ENCODE measurements around the gene TPCN2. TPM values are rescaled to one million over a fixed set of nuclear protein-coding genes. Genes with fewer than 3 reads are reported as not detected.
A peak's percentile ranks its signal among the peaks of the same experiment; 100 is the strongest.
"Not testable (repeated sequence)": the region's sequence is repeated elsewhere in the genome, so short reads cannot be mapped to it uniquely, and the experiment has no call there.

TPCN2 gene
- polyA plus RNA-seq, 2 donors, result 6.5 to 12.1 TPM

GRCh38 chr11:69134182-69134581 is 85.5 kb downstream of the TPCN2 start:
- not testable (repeated sequence) for H3K36me3 ChIP-seq (ENCODE audit: control insufficient read depth in 2 of 2, insufficient read depth in 2 of 2, low read length in 1 of 2); H3K27me3 ChIP-seq (ENCODE audit: control insufficient read depth in 1 of 2, insufficient read depth in 2 of 2, low read length in 2 of 2); H3K4me3 ChIP-seq (ENCODE audit: low read depth in 1 of 2, low read length in 2 of 2); H3K27ac ChIP-seq (ENCODE audit: low read depth in 2 of 2, low read length in 1 of 2); H3K9me3 ChIP-seq (ENCODE audit: control insufficient read depth in 2 of 2, insufficient read depth in 1 of 2, low read depth in 1 of 2, low read length in 1 of 2)
- H3K4me1 ChIP-seq (ENCODE audit: control insufficient read depth in 2 of 2, insufficient read depth in 2 of 2, low read length in 1 of 2), result peaks cover 4 to 19% of the 10 kb centered on the region in 2 donors
- WGBS, 2 donors, result 92 to 93% methylated on average over 1 to 2 of the region's 2 CpGs

DNA sequence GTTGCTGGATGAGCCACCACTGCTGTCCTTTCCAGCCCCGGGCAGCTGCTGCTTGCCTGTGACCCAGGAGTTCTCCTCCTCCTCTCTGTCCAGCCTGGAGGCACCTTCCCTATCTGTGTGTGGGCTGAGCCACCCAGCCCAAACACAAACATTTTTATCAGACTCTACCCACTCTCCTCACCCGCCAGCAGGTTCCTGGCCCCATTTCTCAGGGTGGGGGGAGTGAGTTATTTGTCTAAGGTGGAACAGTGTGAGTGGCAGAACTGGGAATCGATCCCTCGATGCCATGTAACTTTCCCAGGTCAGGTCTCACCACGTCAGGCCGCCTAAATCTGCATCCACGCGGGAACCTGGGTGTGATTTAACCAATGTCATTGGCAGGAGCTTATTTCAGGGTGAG is 86.2 kb downstream of the TPCN2 start:
- no peak overlapping the region for H3K4me3 ChIP-seq (ENCODE audit: low read depth in 1 of 2, low read length in 2 of 2)
- WGBS, 2 donors, result 78 to 89% methylated on average over 8 of the region's 8 CpGs
- H3K36me3 ChIP-seq (ENCODE audit: control insufficient read depth in 2 of 2, insufficient read depth in 2 of 2, low read length in 1 of 2), result no peaks in the 10 kb centered on the region
- no peaks in the 10 kb centered on the region for H3K9me3 ChIP-seq (ENCODE audit: control insufficient read depth in 2 of 2, insufficient read depth in 1 of 2, low read depth in 1 of 2, low read length in 1 of 2)
- H3K4me1 ChIP-seq (ENCODE audit: control insufficient read depth in 2 of 2, insufficient read depth in 2 of 2, low read length in 1 of 2), result peaks cover 4 to 19% of the 10 kb centered on the region in 2 donors
- no peak overlapping the region for H3K27ac ChIP-seq (ENCODE audit: low read depth in 2 of 2, low read length in 1 of 2)
- no peaks in the 10 kb centered on the region for H3K27me3 ChIP-seq (ENCODE audit: control insufficient read depth in 1 of 2, insufficient read depth in 2 of 2, low read length in 2 of 2)

DNA sequence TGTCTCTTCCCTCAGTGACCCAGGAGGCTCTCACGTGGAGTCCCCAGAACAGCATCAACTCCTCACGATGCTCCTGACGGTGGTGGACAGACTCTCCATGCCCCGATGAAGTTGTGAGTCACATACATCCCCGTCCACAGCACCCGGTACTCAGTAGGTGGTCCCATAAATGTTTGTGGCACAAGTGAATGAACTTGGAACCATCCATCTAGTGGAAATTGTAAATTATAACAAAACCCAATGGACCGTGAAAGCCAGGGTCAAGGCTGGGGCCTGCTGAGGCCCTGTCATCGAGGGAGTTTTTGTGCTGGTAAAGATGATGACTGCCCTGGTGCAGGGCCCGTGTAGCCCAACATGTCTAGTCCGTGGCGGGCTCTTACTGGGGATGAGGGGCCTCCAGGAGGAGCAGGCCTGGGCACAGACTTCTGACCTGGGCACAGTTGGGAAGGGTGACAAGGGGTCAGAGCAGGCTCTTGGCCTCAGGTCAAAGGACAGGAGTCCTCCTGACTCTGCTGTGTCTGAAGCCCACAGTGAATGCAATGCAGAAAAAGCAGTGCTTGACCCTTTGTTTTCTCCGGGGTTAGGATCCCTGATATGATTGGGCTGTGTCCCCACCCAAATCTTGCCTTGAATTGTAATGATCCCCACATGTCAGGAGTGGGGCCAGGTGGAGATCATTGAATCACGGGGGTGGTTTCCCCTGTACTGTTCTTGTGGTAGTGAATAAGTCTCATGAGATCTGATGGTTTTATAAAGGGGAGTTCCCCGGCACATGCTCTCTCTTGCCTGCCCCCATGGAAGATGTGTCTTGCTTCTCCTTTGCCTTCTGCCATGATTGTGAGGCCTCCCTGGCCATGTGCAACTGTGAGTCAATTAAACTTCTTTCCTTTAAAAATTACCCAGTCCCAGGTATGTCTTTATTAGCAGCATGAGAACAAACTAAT is 87.0 kb downstream of the TPCN2 start:
- no peaks in the 10 kb centered on the region for H3K27me3 ChIP-seq (ENCODE audit: control insufficient read depth in 1 of 2, insufficient read depth in 2 of 2, low read length in 2 of 2)
- H3K27ac ChIP-seq (ENCODE audit: low read depth in 2 of 2, low read length in 1 of 2), result no peak overlapping the region
- no peaks in the 10 kb centered on the region for H3K9me3 ChIP-seq (ENCODE audit: control insufficient read depth in 2 of 2, insufficient read depth in 1 of 2, low read depth in 1 of 2, low read length in 1 of 2)
- H3K4me1 ChIP-seq (ENCODE audit: control insufficient read depth in 2 of 2, insufficient read depth in 2 of 2, low read length in 1 of 2), result peaks cover 4 to 21% of the 10 kb centered on the region in 2 donors
- 82 to 83% methylated on average over 14 of the region's 14 CpGs for WGBS, 2 donors
- no peak overlapping the region for H3K4me3 ChIP-seq (ENCODE audit: low read depth in 1 of 2, low read length in 2 of 2)
- H3K36me3 ChIP-seq (ENCODE audit: control insufficient read depth in 2 of 2, insufficient read depth in 2 of 2, low read length in 1 of 2), result no peaks in the 10 kb centered on the region

DNA sequence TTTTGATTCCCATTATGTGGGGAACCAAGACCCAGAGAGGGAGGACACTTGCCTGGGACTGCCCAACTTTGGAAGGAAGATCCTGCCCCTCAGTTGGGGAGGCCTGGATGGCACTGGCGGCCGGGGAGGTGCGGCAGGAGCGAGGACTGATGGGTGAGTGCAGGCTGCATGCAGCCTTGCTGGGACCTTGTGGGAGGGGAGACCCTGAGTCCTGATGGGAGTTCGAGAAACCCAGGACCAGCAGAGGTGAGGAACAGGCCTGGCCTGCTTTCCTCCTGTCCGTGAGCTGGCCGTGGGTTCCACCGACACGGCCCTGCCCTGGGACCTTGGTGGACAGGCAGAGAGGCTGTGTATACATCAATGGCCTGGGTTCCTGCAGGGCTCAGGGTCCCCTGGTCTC is 87.7 kb downstream of the TPCN2 start:
- H3K4me3 ChIP-seq (ENCODE audit: low read depth in 1 of 2, low read length in 2 of 2), result no peak overlapping the region
- no peak overlapping the region for H3K27ac ChIP-seq (ENCODE audit: low read depth in 2 of 2, low read length in 1 of 2)
- H3K27me3 ChIP-seq (ENCODE audit: control insufficient read depth in 1 of 2, insufficient read depth in 2 of 2, low read length in 2 of 2), result no peaks in the 10 kb centered on the region
- H3K4me1 ChIP-seq (ENCODE audit: control insufficient read depth in 2 of 2, insufficient read depth in 2 of 2, low read length in 1 of 2), result peaks cover 4 to 21% of the 10 kb centered on the region in 2 donors
- H3K9me3 ChIP-seq (ENCODE audit: control insufficient read depth in 2 of 2, insufficient read depth in 1 of 2, low read depth in 1 of 2, low read length in 1 of 2), result no peaks in the 10 kb centered on the region
- WGBS, 2 donors, result 96% methylated on average over 9 of the region's 9 CpGs
- no peaks in the 10 kb centered on the region for H3K36me3 ChIP-seq (ENCODE audit: control insufficient read depth in 2 of 2, insufficient read depth in 2 of 2, low read length in 1 of 2)

GRCh38 chr11:69137151-69137844 is 88.6 kb downstream of the TPCN2 start:
- 82 to 86% methylated on average over 8 of the region's 8 CpGs for WGBS, 2 donors
- Histone ChIP-seq H3K27me3 (ENCODE audit: control insufficient read depth in 1 of 2, insufficient read depth in 2 of 2, low read length in 2 of 2) (no peaks in the 10 kb centered on the region), H3K4me1 (ENCODE audit: control insufficient read depth in 2 of 2, insufficient read depth in 2 of 2, low read length in 1 of 2) (peaks cover 4 to 14% of the 10 kb centered on the region in 2 donors), H3K9me3 (ENCODE audit: control insufficient read depth in 2 of 2, insufficient read depth in 1 of 2, low read depth in 1 of 2, low read length in 1 of 2) (no peaks in the 10 kb centered on the region), H3K27ac (ENCODE audit: low read depth in 2 of 2, low read length in 1 of 2) (peak overlapping the region in 1 of 2 donors; percentile 33), H3K4me3 (ENCODE audit: low read depth in 1 of 2, low read length in 2 of 2) (no peak overlapping the region), H3K36me3 (ENCODE audit: control insufficient read depth in 2 of 2, insufficient read depth in 2 of 2, low read length in 1 of 2) (no peaks in the 10 kb centered on the region)

- peaks cover 4 to 12% of the 10 kb centered on the region in 2 donors for H3K4me1 ChIP-seq (ENCODE audit: control insufficient read depth in 2 of 2, insufficient read depth in 2 of 2, low read length in 1 of 2)
- H3K4me3 ChIP-seq (ENCODE audit: low read depth in 1 of 2, low read length in 2 of 2), result no peak overlapping the region
- no peaks in the 10 kb centered on the region for H3K27me3 ChIP-seq (ENCODE audit: control insufficient read depth in 1 of 2, insufficient read depth in 2 of 2, low read length in 2 of 2)
- H3K36me3 ChIP-seq (ENCODE audit: control insufficient read depth in 2 of 2, insufficient read depth in 2 of 2, low read length in 1 of 2), result no peaks in the 10 kb centered on the region
- no peak overlapping the region for H3K27ac ChIP-seq (ENCODE audit: low read depth in 2 of 2, low read length in 1 of 2)
- WGBS, 2 donors, result 63 to 66% methylated on average over 3 of the region's 3 CpGs
- H3K9me3 ChIP-seq (ENCODE audit: control insufficient read depth in 2 of 2, insufficient read depth in 1 of 2, low read depth in 1 of 2, low read length in 1 of 2), result no peaks in the 10 kb centered on the region
Measured at GRCh38 chr11:69138265-69138664, 89.5 kb downstream of the TPCN2 start.

DNA sequence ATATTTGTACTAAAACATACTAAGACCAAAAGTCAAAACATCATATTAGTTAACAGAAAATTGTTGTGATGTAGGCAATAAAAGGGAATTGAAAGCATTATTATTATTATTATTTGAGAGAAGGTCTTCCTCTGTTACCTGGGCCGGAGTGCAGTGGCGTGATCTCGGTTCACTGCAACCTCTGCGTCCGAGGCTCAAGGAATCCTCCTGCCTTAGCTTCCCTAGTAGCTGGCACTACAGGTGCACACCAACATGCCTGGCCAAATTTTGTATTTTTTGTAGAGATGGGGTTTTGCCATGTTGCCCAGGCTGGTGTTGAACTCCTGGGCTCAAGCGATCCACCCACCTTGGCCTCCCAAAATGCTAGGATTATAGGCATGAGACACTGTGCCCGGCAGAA is 91.4 kb downstream of the TPCN2 start:
- not testable (repeated sequence) for H3K36me3 ChIP-seq (ENCODE audit: control insufficient read depth in 2 of 2, insufficient read depth in 2 of 2, low read length in 1 of 2); H3K27ac ChIP-seq (ENCODE audit: low read depth in 2 of 2, low read length in 1 of 2); H3K27me3 ChIP-seq (ENCODE audit: control insufficient read depth in 1 of 2, insufficient read depth in 2 of 2, low read length in 2 of 2); H3K9me3 ChIP-seq (ENCODE audit: control insufficient read depth in 2 of 2, insufficient read depth in 1 of 2, low read depth in 1 of 2, low read length in 1 of 2); H3K4me3 ChIP-seq (ENCODE audit: low read depth in 1 of 2, low read length in 2 of 2)
- 89 to 91% methylated on average over 7 of the region's 7 CpGs for WGBS, 2 donors
- peaks cover 4 to 15% of the 10 kb centered on the region in 2 donors for H3K4me1 ChIP-seq (ENCODE audit: control insufficient read depth in 2 of 2, insufficient read depth in 2 of 2, low read length in 1 of 2)

GRCh38 chr11:69140635-69141034 is 91.9 kb downstream of the TPCN2 start:
- Histone ChIP-seq H3K27me3 (ENCODE audit: control insufficient read depth in 1 of 2, insufficient read depth in 2 of 2, low read length in 2 of 2) (no peaks in the 10 kb centered on the region), H3K36me3 (ENCODE audit: control insufficient read depth in 2 of 2, insufficient read depth in 2 of 2, low read length in 1 of 2) (no peaks in the 10 kb centered on the region), H3K27ac (ENCODE audit: low read depth in 2 of 2, low read length in 1 of 2) (no peak overlapping the region), H3K4me3 (ENCODE audit: low read depth in 1 of 2, low read length in 2 of 2) (no peak overlapping the region), H3K4me1 (ENCODE audit: control insufficient read depth in 2 of 2, insufficient read depth in 2 of 2, low read length in 1 of 2) (peaks cover 4 to 15% of the 10 kb centered on the region in 2 donors), H3K9me3 (ENCODE audit: control insufficient read depth in 2 of 2, insufficient read depth in 1 of 2, low read depth in 1 of 2, low read length in 1 of 2) (no peaks in the 10 kb centered on the region)
- 56 to 71% methylated on average over 5 of the region's 5 CpGs for WGBS, 2 donors

- Histone ChIP-seq H3K4me3 (ENCODE audit: low read depth in 1 of 2, low read length in 2 of 2) (no peak overlapping the region), H3K27me3 (ENCODE audit: control insufficient read depth in 1 of 2, insufficient read depth in 2 of 2, low read length in 2 of 2) (no peaks in the 10 kb centered on the region), H3K27ac (ENCODE audit: low read depth in 2 of 2, low read length in 1 of 2) (no peak overlapping the region), H3K36me3 (ENCODE audit: control insufficient read depth in 2 of 2, insufficient read depth in 2 of 2, low read length in 1 of 2) (no peaks in the 10 kb centered on the region), H3K4me1 (ENCODE audit: control insufficient read depth in 2 of 2, insufficient read depth in 2 of 2, low read length in 1 of 2) (peaks cover 4 to 12% of the 10 kb centered on the region in 2 donors), H3K9me3 (ENCODE audit: control insufficient read depth in 2 of 2, insufficient read depth in 1 of 2, low read depth in 1 of 2, low read length in 1 of 2) (no peaks in the 10 kb centered on the region)
- WGBS, 2 donors, result 71 to 74% methylated on average over 8 of the region's 8 CpGs
Measured at GRCh38 chr11:69141742-69142141, 93.0 kb downstream of the TPCN2 start.
